NCI-H69 (cell line): ENCODE results near the gene ETF1.
"Not testable (repeated sequence)": the region's sequence is repeated elsewhere in the genome, so short reads cannot be mapped to it uniquely, and the experiment has no call there.

Experiments used
- DNase-seq: peaks from one replicate; lab custom pipeline; 2025; lab: John Stamatoyannopoulos, UW

The ETF1 gene

GRCh38 chr5:138490648-138491283, 52.3 kb downstream of the ETF1 start:
- DNase-seq, result no peak

- DNase-seq, result no peak
Observed at GRCh38 chr5:138489683-138490061, 53.4 kb downstream of the ETF1 start.

- no peak for DNase-seq
Observed at GRCh38 chr5:138488481-138488945, 54.5 kb downstream of the ETF1 start.

- DNase-seq, result no peak
Observed at GRCh38 chr5:138482638-138483037, 60.4 kb downstream of the ETF1 start.

GRCh38 chr5:138476918-138477317, 66.1 kb downstream of the ETF1 start:
- no peak for DNase-seq

DNA sequence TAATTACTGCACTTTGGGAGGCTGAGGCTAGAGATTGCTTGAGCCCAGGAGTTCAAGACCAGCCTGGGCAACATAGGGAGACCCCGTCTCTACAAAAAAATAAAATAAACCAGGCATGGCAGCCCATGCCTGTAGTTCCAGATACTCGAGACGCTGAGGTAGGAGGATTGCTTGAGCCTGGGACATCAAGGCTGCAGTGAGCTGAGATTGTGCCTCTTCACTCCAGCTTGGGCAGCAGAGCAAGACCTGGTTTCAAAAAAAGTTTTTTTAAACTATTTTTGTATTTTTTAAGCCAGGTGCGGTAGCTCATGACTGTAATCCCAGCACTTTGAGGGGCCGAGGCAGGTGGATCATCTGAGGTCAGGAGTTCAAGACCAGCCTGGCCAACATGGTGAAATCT, 69.9 kb downstream of the ETF1 start:
- not testable (repeated sequence) for DNase-seq

- no peak for DNase-seq
Observed at GRCh38 chr5:138472353-138472752, 70.7 kb downstream of the ETF1 start.

GRCh38 chr5:138471052-138471361, 72.0 kb downstream of the ETF1 start:
- DNase-seq, result no peak

DNA sequence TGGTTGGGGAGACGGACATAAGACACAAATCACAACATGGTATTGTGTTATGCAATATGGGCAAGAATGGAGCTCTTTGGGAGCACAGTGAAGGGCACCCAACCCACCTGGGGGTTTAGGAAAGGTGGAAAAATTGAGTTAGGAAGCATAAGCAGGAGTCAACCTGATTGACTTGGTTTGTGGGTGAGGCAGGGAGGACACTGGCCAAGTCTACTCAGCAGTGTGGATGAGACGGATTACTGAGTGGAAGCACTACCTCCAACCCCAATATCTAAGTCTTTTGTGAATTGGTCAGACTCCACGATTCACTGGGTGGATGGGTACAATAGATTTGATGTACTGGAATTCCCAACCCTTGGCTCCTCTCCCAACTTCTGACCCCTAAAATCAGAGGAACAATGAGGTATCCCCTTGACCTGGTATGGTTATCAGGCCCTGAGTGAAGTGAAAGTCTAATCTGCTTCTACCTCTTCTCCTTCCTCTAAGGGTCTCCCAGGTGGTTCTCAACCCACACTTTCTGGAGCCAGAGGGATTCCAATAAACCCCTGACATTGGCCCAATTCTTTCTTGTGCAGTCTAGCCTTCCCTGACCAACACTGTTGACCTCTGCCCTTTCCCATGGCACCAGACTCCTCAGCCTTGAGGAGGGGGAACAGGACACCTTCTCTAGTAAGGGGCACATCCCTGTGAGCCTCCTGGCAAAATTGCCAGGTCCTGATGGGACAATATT, 72.5 kb downstream of the ETF1 start:
- no peak for DNase-seq

DNA sequence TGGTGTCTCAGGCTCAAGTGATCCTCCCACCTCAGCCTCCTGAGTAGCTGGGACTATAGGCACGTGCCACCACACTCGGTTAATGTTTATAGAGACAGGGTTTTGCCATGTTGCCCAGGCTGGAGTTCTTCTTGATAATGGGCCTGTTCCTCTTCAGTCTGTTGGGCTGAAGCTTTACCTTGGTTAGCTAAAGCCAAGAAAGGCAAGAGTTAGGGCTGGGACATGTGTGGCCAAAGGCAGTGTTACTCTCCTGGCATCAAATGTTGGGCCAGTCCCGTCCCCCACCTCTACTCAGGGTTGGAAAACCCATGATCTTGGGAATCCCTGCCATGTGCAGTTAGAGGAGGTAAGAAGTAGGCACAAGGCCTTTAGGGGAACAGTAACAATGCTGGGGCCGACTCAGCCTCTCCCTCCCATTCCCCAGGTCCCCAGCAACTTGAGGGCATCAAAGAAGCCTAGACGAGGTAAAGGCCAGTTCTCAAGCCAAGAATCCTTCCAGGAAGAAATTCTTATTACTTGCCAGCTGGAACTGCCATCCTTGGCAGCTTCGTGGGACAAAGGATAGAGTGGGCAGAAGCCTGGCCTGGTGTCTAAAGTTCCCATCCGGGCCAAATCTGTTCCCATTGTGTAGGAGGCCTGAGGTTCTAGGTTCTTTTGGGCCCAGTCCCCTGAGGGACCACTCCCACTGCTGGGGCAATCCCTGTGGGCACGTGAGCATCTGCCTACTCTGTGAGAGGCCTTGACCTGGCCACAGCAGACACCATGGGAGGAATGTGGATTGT, 73.3 kb downstream of the ETF1 start:
- DNase-seq, result no peak

DNA sequence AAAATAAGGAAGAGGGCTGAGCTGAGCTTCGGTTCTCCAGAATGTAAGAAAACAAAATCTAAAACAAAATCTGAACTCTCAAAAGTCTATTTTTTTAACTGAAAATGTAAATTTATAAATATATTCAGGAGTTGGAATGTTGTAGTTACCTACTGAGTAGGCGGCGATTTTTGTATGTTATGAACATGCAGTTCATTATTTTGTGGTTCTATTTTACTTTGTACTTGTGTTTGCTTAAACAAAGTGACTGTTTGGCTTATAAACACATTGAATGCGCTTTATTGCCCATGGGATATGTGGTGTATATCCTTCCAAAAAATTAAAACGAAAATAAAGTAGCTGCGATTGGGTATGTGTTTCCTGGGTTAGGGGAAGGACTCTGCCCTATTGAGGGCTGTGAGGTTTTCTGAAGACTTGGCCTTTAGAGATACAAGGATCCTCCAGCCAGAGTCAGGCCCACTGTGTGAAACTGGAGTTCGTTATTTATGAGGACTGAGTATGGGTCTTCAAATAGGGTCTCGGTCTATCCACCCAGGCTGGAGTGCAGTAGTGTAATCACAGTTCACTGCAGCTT, 74.0 kb downstream of the ETF1 start:
- no peak for DNase-seq

DNA sequence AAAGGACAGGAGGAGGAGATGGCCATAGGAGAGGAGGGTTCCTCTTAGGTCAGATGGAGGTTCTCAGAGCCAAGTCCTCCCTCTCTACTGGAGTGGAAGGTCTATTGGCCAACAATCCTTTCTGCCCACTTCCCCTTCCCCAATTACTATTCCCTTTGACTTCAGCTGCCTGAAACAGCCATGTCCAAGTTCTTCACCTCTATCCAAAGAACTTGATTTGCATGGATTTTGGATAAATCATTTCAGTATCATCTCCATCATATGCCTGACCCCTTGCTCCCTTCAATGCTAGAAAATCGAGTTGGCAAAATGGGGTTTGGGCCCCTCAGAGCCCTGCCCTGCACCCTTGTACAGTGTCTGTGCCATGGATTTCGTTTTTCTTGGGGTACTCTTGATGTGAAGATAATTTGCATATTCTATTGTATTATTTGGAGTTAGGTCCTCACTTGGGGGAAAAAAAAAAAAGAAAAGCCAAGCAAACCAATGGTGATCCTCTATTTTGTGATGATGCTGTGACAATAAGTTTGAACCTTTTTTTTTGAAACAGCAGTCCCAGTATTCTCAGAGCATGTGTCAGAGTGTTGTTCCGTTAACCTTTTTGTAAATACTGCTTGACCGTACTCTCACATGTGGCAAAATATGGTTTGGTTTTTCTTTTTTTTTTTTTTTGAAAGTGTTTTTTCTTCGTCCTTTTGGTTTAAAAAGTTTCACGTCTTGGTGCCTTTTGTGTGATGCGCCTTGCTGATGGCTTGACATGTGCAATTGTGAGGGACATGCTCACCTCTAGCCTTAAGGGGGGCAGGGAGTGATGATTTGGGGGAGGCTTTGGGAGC, 74.7 kb downstream of the ETF1 start:
- DNase-seq, result no peak

GRCh38 chr5:138467711-138468132, 75.3 kb downstream of the ETF1 start:
- DNase-seq, result no peak

DNA sequence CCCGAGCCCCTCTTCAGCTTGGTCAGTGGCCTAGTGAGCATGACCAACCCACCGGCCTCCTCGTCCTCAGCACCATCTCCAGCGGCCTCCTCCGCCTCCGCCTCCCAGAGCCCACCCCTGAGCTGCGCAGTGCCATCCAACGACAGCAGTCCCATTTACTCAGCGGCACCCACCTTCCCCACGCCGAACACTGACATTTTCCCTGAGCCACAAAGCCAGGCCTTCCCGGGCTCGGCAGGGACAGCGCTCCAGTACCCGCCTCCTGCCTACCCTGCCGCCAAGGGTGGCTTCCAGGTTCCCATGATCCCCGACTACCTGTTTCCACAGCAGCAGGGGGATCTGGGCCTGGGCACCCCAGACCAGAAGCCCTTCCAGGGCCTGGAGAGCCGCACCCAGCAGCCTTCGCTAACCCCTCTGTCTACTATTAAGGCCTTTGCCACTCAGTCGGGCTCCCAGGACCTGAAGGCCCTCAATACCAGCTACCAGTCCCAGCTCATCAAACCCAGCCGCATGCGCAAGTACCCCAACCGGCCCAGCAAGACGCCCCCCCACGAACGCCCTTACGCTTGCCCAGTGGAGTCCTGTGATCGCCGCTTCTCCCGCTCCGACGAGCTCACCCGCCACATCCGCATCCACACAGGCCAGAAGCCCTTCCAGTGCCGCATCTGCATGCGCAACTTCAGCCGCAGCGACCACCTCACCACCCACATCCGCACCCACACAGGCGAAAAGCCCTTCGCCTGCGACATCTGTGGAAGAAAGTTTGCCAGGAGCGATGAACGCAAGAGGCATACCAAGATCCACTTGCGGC, 75.9 kb downstream of the ETF1 start:
- no peak for DNase-seq

GRCh38 chr5:138466125-138466899, 76.7 kb downstream of the ETF1 start:
- DNase-seq, result no peak

DNA sequence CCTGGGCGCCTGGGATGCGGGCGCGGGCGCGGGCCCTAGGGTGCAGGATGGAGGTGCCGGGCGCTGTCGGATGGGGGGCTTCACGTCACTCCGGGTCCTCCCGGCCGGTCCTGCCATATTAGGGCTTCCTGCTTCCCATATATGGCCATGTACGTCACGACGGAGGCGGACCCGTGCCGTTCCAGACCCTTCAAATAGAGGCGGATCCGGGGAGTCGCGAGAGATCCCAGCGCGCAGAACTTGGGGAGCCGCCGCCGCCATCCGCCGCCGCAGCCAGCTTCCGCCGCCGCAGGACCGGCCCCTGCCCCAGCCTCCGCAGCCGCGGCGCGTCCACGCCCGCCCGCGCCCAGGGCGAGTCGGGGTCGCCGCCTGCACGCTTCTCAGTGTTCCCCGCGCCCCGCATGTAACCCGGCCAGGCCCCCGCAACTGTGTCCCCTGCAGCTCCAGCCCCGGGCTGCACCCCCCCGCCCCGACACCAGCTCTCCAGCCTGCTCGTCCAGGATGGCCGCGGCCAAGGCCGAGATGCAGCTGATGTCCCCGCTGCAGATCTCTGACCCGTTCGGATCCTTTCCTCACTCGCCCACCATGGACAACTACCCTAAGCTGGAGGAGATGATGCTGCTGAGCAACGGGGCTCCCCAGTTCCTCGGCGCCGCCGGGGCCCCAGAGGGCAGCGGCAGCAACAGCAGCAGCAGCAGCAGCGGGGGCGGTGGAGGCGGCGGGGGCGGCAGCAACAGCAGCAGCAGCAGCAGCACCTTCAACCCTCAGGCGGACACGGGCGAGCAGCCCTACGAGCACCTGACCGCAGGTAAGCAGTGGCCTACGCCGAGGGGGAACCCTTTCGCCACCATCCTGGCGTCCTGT, 77.5 kb downstream of the ETF1 start, which contains the start of gene EGR1:
EGR1 (plus strand) TSS at position 219 of the 864 bp plus-strand sequence; CDS start at position 502, 283 bp downstream.
- peak; percentile 97 for DNase-seq

GRCh38 chr5:138464388-138465260, 78.4 kb downstream of the ETF1 start:
- peak; percentile 100 for DNase-seq

DNA sequence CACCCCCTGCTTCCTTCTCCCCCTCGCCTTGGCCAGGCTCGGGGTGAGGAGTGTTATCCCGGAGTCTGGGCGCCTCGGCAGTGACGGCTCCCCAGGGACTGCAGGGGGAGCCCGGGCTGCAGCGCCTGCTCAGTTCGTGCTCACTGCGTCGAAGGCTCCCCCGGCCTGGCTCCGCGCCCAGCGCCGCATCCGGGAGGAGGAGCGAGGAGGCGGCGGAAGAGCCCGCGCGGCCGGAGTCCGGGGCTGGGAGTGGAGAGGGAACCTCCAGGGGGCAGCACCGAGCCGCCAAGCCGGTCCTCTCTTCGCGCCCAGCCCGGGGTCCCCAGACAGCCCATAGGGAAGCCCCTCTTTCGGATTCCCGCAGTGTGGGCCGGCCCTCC, 79.0 kb downstream of the ETF1 start:
- DNase-seq, result peak; percentile 98
